Retina (tissue), 1 donor: ENCODE results near the gene CRTC1.

Source experiments
- DNase-seq: peaks from one replicate; pipeline ENCODE4 v3.0.0-alpha.2; 2016

The CRTC1 gene

GRCh38 chr19:18772620-18773587 lies 89.4 kb downstream of the CRTC1 start:
- no peak for DNase-seq

- DNase-seq: no peak
Measured at GRCh38 chr19:18773682-18774081, 90.2 kb downstream of the CRTC1 start.

GRCh38 chr19:18774107-18774506 lies 90.6 kb downstream of the CRTC1 start:
- DNase-seq: no peak

- DNase-seq: no peak
Measured at GRCh38 chr19:18774782-18775444, 91.4 kb downstream of the CRTC1 start.

GRCh38 chr19:18775586-18776287 lies 92.3 kb downstream of the CRTC1 start:
- DNase-seq: no peak

GRCh38 chr19:18776288-18776594 lies 92.8 kb downstream of the CRTC1 start:
- no peak for DNase-seq

GRCh38 chr19:18776736-18777135 lies 93.3 kb downstream of the CRTC1 start:
- DNase-seq: no peak

GRCh38 chr19:18777301-18778075 lies 94.0 kb downstream of the CRTC1 start:
- DNase-seq: no peak

- no peak for DNase-seq
Measured at GRCh38 chr19:18778076-18778389, 94.6 kb downstream of the CRTC1 start.

- no peak for DNase-seq
Measured at GRCh38 chr19:18778826-18779495, 95.5 kb downstream of the CRTC1 start.

- no peak for DNase-seq
Measured at GRCh38 chr19:18780081-18780480, 96.6 kb downstream of the CRTC1 start.

GRCh38 chr19:18780631-18781030 lies 97.2 kb downstream of the CRTC1 start:
- no peak for DNase-seq

GRCh38 chr19:18781047-18781600 lies 97.6 kb downstream of the CRTC1 start:
- DNase-seq: no peak

GRCh38 chr19:18781885-18782527 lies 98.5 kb downstream of the CRTC1 start:
- no peak for DNase-seq

GRCh38 chr19:18782559-18783225 lies 99.2 kb downstream of the CRTC1 start:
- DNase-seq: no peak

- no peak for DNase-seq
Measured at GRCh38 chr19:18783958-18784785, 100.7 kb downstream of the CRTC1 start.

GRCh38 chr19:18784786-18785120 lies 101.3 kb downstream of the CRTC1 start:
- DNase-seq: no peak

- peak; percentile 70 for DNase-seq
Measured at GRCh38 chr19:18785179-18786124, 102.0 kb downstream of the CRTC1 start.
